OCI-LY7 (cell line): ENCODE results near the gene PIGO.

Experiments used
- CTCF ChIP-seq: fragments of 200-600 bp; sonication (generic); conservative IDR thresholded peaks from 2 replicates; pipeline ENCODE4 v1.5.1; 2014; ENCODE audit warnings: mild to moderate bottlenecking, antibody characterized with exemption, low read length, moderate library complexity, mixed read lengths
- EZH2phosphoT487 ChIP-seq: fragments of 200-600 bp; sonication (generic); IDR thresholded peaks from 2 replicates; pipeline ENCODE4 v1.6.1; 2018; ENCODE audit warnings: low read depth, borderline replicate concordance, mild to moderate bottlenecking, mixed run types, antibody characterized with exemption, low read length, moderate library complexity, mixed read lengths

- no peak for TF ChIP-seq CTCF
- no peak for TF ChIP-seq EZH2phosphoT487
These were observed 12.1 kb upstream of the PIGO start for GRCh38 chr9:35108461-35108860.
